Measurements from ENCODE around the gene PFDN2. TPM values are rescaled to one million over a fixed set of nuclear protein-coding genes. Genes with fewer than 3 reads are reported as not detected.
"Not testable (repeated sequence)": the region's sequence is repeated elsewhere in the genome, so short reads cannot be mapped to it uniquely, and the experiment has no call there.

PFDN2 gene
- total RNA-seq, 1 donor = 27.9 TPM

GRCh38 chr1:161122967-161123366 is 5.1 kb upstream of the PFDN2 start:
- H3K27ac ChIP-seq (ENCODE audit: low read depth, low read length) = no peak overlapping the region
- H3K36me3 ChIP-seq (ENCODE audit: insufficient read depth, low read length) = peaks cover 58% of the 10 kb centered on the region
- TF ChIP-seq, protein P1, sequence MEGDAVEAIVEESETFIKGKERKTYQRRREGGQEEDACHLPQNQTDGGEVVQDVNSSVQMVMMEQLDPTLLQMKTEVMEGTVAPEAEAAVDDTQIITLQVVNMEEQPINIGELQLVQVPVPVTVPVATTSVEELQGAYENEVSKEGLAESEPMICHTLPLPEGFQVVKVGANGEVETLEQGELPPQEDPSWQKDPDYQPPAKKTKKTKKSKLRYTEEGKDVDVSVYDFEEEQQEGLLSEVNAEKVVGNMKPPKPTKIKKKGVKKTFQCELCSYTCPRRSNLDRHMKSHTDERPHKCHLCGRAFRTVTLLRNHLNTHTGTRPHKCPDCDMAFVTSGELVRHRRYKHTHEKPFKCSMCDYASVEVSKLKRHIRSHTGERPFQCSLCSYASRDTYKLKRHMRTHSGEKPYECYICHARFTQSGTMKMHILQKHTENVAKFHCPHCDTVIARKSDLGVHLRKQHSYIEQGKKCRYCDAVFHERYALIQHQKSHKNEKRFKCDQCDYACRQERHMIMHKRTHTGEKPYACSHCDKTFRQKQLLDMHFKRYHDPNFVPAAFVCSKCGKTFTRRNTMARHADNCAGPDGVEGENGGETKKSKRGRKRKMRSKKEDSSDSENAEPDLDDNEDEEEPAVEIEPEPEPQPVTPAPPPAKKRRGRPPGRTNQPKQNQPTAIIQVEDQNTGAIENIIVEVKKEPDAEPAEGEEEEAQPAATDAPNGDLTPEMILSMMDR (IDR thresholded peaks at IDR 0.05; ENCODE audit: extremely low read depth, low read depth, low read length) = no peak
- no peaks in the 10 kb centered on the region for H3K27me3 ChIP-seq (ENCODE audit: insufficient read depth, low read length)
- H2AFZ ChIP-seq (ENCODE audit: low read length) = no peak overlapping the region
- H3K79me2 ChIP-seq (ENCODE audit: insufficient read depth, low read length) = peaks cover 60% of the 10 kb centered on the region
- no peak overlapping the region for H3K4me2 ChIP-seq (ENCODE audit: insufficient read depth, low read length)
- H3K4me3 ChIP-seq (ENCODE audit: insufficient read depth, low read length) = no peak overlapping the region
- H4K20me1 ChIP-seq (ENCODE audit: insufficient read depth, low read length) = peaks cover 18% of the 10 kb centered on the region
- H3K4me1 ChIP-seq (ENCODE audit: insufficient read depth, low read length) = peaks cover 18% of the 10 kb centered on the region
- H3K9me3 ChIP-seq (ENCODE audit: low read depth, low read length) = no peaks in the 10 kb centered on the region
- DNase-seq (ENCODE audit: insufficient read length, low spot score, missing footprints) = no peak

DNA sequence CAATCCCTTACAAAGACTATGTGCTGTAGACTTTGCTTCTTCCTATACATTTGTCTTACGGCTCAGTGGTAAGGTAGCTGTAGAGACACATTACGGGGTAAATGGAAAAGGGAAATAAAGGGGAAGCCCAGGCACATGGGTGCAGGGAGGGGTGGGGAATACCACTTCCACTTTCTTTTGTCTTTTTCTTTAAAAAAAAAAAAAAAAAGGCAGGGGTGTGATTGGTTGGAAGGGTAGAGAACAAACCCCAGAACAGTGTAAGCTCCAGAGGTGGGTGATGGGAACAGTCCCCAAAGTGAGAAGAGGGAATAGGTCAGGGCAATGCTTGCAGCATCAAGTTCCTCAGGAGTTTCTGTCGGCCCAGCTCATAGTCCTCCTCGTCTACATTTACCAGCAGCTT is 4.0 kb upstream of the PFDN2 start:
- no peak overlapping the region for H3K4me2 ChIP-seq (ENCODE audit: insufficient read depth, low read length)
- H4K20me1 ChIP-seq (ENCODE audit: insufficient read depth, low read length) = peaks cover 17% of the 10 kb centered on the region
- H3K27ac ChIP-seq (ENCODE audit: low read depth, low read length) = no peak overlapping the region
- H2AFZ ChIP-seq (ENCODE audit: low read length) = no peak overlapping the region
- H3K9me3 ChIP-seq (ENCODE audit: low read depth, low read length) = no peaks in the 10 kb centered on the region
- no peak overlapping the region for H3K4me3 ChIP-seq (ENCODE audit: insufficient read depth, low read length)
- peaks cover 22% of the 10 kb centered on the region for H3K4me1 ChIP-seq (ENCODE audit: insufficient read depth, low read length)
- DNase-seq (ENCODE audit: insufficient read length, low spot score, missing footprints) = no peak
- peaks cover 59% of the 10 kb centered on the region for H3K79me2 ChIP-seq (ENCODE audit: insufficient read depth, low read length)
- peaks cover 58% of the 10 kb centered on the region for H3K36me3 ChIP-seq (ENCODE audit: insufficient read depth, low read length)
- TF ChIP-seq, protein P1 (IDR thresholded peaks at IDR 0.05; ENCODE audit: extremely low read depth, low read depth, low read length) = no peak
- no peaks in the 10 kb centered on the region for H3K27me3 ChIP-seq (ENCODE audit: insufficient read depth, low read length)

DNA sequence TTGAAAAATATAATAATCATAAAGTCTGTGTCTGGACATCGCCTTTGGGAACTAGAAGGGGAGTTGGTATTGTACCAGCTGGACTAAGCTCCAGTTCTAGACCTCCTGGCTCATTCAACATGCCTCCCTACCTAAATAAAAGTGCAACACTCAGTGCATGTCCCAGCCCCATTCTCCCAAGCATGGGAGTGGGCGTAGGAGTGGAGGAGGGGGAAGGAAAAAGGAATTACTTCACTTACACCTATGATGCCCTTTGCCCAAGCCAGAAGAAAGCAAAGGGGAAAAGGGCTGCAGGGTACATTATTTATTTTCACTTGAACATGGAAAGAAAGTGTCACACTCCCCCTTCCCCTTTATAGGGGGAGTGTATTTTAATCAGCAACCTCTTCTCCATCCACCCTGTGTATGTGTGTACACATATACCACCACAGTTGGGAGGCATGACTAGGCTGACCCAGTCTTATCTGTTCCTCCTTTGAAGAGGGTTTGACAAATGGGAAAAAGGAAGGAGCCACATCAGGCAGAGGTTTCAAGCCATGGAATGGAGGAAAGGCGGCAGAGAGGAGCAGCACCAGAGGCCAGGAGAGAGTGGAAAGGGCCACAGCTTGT is 3.3 kb upstream of the PFDN2 start:
- peak; percentile 66 for DNase-seq (ENCODE audit: insufficient read length, low spot score, missing footprints)
- no peaks in the 10 kb centered on the region for H3K9me3 ChIP-seq (ENCODE audit: low read depth, low read length)
- H3K27ac ChIP-seq (ENCODE audit: low read depth, low read length) = no peak overlapping the region
- H3K4me1 ChIP-seq (ENCODE audit: insufficient read depth, low read length) = peaks cover 26% of the 10 kb centered on the region
- H3K4me2 ChIP-seq (ENCODE audit: insufficient read depth, low read length) = no peak overlapping the region
- peaks cover 19% of the 10 kb centered on the region for H4K20me1 ChIP-seq (ENCODE audit: insufficient read depth, low read length)
- H3K4me3 ChIP-seq (ENCODE audit: insufficient read depth, low read length) = no peak overlapping the region
- no peak overlapping the region for H2AFZ ChIP-seq (ENCODE audit: low read length)
- TF ChIP-seq, protein P1 (IDR thresholded peaks at IDR 0.05; ENCODE audit: extremely low read depth, low read depth, low read length) = no peak
- H3K79me2 ChIP-seq (ENCODE audit: insufficient read depth, low read length) = peaks cover 61% of the 10 kb centered on the region
- peaks cover 57% of the 10 kb centered on the region for H3K36me3 ChIP-seq (ENCODE audit: insufficient read depth, low read length)
- H3K27me3 ChIP-seq (ENCODE audit: insufficient read depth, low read length) = no peaks in the 10 kb centered on the region

- peaks cover 43% of the 10 kb centered on the region for H3K4me1 ChIP-seq (ENCODE audit: insufficient read depth, low read length)
- H3K9me3 ChIP-seq (ENCODE audit: low read depth, low read length) = no peaks in the 10 kb centered on the region
- peaks cover 62% of the 10 kb centered on the region for H3K79me2 ChIP-seq (ENCODE audit: insufficient read depth, low read length)
- peak; percentile 95 for DNase-seq (ENCODE audit: insufficient read length, low spot score, missing footprints)
- peak overlapping the region; percentile 98 for H3K27ac ChIP-seq (ENCODE audit: low read depth, low read length)
- peaks cover 26% of the 10 kb centered on the region for H4K20me1 ChIP-seq (ENCODE audit: insufficient read depth, low read length)
- H3K4me3 ChIP-seq (ENCODE audit: insufficient read depth, low read length) = peak overlapping the region; percentile 97
- TF ChIP-seq, protein P1 (IDR thresholded peaks at IDR 0.05; ENCODE audit: extremely low read depth, low read depth, low read length) = peak; percentile 52
- H3K27me3 ChIP-seq (ENCODE audit: insufficient read depth, low read length) = no peaks in the 10 kb centered on the region
- no peak overlapping the region for H2AFZ ChIP-seq (ENCODE audit: low read length)
- peak overlapping the region; percentile 95 for H3K4me2 ChIP-seq (ENCODE audit: insufficient read depth, low read length)
- peaks cover 44% of the 10 kb centered on the region for H3K36me3 ChIP-seq (ENCODE audit: insufficient read depth, low read length)
Observed at GRCh38 chr1:161119092-161119903, 1.5 kb upstream of the PFDN2 start.

DNA sequence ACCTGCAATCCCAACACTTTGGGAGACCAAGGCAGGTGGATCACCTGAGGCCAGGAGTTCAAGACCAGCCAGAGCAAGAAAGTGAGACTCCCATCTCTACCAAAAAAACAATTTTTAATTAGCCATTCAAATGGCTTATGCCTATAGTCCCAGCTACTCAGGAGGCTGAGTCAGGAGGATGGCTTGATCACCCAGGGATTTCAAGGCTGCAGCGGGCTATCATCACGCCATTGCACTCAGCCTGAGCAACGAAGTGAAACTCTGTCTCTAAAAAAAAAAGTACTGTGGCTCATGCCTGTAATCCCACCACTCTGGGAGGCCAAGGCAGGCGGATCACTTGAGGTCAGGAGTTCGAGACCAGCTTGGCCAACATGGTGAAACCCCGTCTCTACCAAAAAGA is 1.9 kb downstream of the PFDN2 start:
- Histone ChIP-seq H3K4me2 (ENCODE audit: insufficient read depth, low read length) (peak overlapping the region; percentile 42), H3K27ac (ENCODE audit: low read depth, low read length) (peak overlapping the region; percentile 98), H3K4me1 (ENCODE audit: insufficient read depth, low read length) (peaks cover 53% of the 10 kb centered on the region), H3K79me2 (ENCODE audit: insufficient read depth, low read length) (peaks cover 87% of the 10 kb centered on the region), H3K36me3 (ENCODE audit: insufficient read depth, low read length) (peaks cover 12% of the 10 kb centered on the region), H4K20me1 (ENCODE audit: insufficient read depth, low read length) (peaks cover 43% of the 10 kb centered on the region)
- DNase-seq (ENCODE audit: insufficient read length, low spot score, missing footprints); H3K27me3 ChIP-seq (ENCODE audit: insufficient read depth, low read length); H3K4me3 ChIP-seq (ENCODE audit: insufficient read depth, low read length); H3K9me3 ChIP-seq (ENCODE audit: low read depth, low read length); H2AFZ ChIP-seq (ENCODE audit: low read length): not testable (repeated sequence)
